ENCODE measurements around the gene EEA1.
"Not testable (repeated sequence)": the region's sequence is repeated elsewhere in the genome, so short reads cannot be mapped to it uniquely, and the experiment has no call there.

The EEA1 gene

GRCh38 chr12:92757597-92758121 is 171.4 kb downstream of the EEA1 start:
- no peak overlapping the region for H3K27ac ChIP-seq (ENCODE audit: low read depth, low read length, poor library complexity, severe bottlenecking)
- no peaks in the 10 kb centered on the region for H3K9me2 ChIP-seq (ENCODE audit: low read depth, low read length)
- H3K27me3 ChIP-seq (ENCODE audit: insufficient read depth, low read length): no peaks in the 10 kb centered on the region
- TF ChIP-seq, protein P1, sequence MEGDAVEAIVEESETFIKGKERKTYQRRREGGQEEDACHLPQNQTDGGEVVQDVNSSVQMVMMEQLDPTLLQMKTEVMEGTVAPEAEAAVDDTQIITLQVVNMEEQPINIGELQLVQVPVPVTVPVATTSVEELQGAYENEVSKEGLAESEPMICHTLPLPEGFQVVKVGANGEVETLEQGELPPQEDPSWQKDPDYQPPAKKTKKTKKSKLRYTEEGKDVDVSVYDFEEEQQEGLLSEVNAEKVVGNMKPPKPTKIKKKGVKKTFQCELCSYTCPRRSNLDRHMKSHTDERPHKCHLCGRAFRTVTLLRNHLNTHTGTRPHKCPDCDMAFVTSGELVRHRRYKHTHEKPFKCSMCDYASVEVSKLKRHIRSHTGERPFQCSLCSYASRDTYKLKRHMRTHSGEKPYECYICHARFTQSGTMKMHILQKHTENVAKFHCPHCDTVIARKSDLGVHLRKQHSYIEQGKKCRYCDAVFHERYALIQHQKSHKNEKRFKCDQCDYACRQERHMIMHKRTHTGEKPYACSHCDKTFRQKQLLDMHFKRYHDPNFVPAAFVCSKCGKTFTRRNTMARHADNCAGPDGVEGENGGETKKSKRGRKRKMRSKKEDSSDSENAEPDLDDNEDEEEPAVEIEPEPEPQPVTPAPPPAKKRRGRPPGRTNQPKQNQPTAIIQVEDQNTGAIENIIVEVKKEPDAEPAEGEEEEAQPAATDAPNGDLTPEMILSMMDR (IDR thresholded peaks at IDR 0.05; ENCODE audit: low read length): no peak
- no peak for TF ChIP-seq EZH2 (IDR thresholded peaks at IDR 0.05; ENCODE audit: borderline replicate concordance, low read length)
- H3K4me1 ChIP-seq (ENCODE audit: insufficient read depth, low read length, severe bottlenecking): no peaks in the 10 kb centered on the region
- H4K20me1 ChIP-seq (ENCODE audit: insufficient read depth, low read length): no peaks in the 10 kb centered on the region
- no peaks in the 10 kb centered on the region for H3F3A ChIP-seq (ENCODE audit: insufficient read depth, low read length)
- H3K4me2 ChIP-seq (ENCODE audit: low read length): no peak overlapping the region
- no peaks in the 10 kb centered on the region for H3K9me3 ChIP-seq (ENCODE audit: low read length)
- H3K79me2 ChIP-seq (ENCODE audit: insufficient read depth, low read length): no peaks in the 10 kb centered on the region
- H2AFZ ChIP-seq (ENCODE audit: low read length): no peak overlapping the region
- no peaks in the 10 kb centered on the region for H3K36me3 ChIP-seq (ENCODE audit: insufficient read depth, low read length)
- no peak overlapping the region for H3K9ac ChIP-seq (ENCODE audit: low read length)
- no peak overlapping the region for H3K4me3 ChIP-seq (ENCODE audit: low read depth, low read length, poor library complexity, severe bottlenecking)

GRCh38 chr12:92756898-92757596 is 172.0 kb downstream of the EEA1 start:
- Histone ChIP-seq H3K27me3 (ENCODE audit: insufficient read depth, low read length) (no peaks in the 10 kb centered on the region), H3K4me1 (ENCODE audit: insufficient read depth, low read length, severe bottlenecking) (no peaks in the 10 kb centered on the region), H3K36me3 (ENCODE audit: insufficient read depth, low read length) (no peaks in the 10 kb centered on the region), H3K4me2 (ENCODE audit: low read length) (no peak overlapping the region), H3F3A (ENCODE audit: insufficient read depth, low read length) (no peaks in the 10 kb centered on the region), H2AFZ (ENCODE audit: low read length) (no peak overlapping the region), H3K79me2 (ENCODE audit: insufficient read depth, low read length) (no peaks in the 10 kb centered on the region), H3K4me3 (ENCODE audit: low read depth, low read length, poor library complexity, severe bottlenecking) (no peak overlapping the region), H3K9me3 (ENCODE audit: low read length) (no peaks in the 10 kb centered on the region), H4K20me1 (ENCODE audit: insufficient read depth, low read length) (no peaks in the 10 kb centered on the region), H3K9ac (ENCODE audit: low read length) (no peak overlapping the region), H3K9me2 (ENCODE audit: low read depth, low read length) (no peaks in the 10 kb centered on the region), H3K27ac (ENCODE audit: low read depth, low read length, poor library complexity, severe bottlenecking) (no peak overlapping the region)
- no peak for TF ChIP-seq EZH2 (IDR thresholded peaks at IDR 0.05; ENCODE audit: borderline replicate concordance, low read length)
- TF ChIP-seq, protein P1 (IDR thresholded peaks at IDR 0.05; ENCODE audit: low read length): no peak

DNA sequence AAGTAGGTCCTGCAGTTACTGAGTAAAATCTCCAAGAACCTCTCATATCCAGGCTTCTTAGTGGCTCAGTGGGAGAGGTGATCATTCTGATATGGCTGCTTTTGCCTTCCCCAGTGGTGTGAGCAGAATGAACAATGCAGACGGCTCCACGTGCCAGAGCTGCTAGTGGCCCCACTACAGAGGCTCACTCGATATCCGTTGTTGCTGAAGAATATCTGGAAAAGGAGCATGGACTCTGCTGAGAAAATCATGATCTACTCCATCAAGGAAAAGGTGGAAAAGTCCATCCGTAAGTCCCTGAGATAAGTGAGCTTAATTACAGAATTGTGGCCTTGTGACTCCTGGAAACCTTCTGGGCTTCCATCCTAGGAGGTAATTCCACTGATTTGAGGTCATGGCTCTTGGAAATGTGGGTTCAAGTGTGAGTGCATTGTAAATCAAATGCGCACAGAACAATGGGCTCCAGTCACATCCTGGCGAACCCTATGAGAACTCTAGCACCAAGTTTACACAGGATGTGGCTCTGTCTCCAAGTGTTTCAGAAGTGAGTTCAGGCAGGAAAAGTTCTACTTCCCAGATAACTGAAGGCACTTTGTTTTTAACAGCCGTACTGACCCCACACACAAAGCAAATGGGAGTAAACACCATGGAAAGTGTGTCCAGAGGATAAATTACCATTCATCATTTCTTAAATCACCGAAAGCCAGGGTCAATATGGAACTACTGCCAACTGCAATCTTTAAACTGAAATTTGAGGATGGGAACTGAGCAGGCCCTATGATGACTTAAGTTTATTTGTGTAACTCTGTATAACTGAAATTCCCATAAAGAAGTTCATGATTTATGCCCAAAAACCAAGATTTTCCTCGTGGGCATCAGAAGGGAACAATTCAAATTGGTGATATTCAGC is 174.9 kb downstream of the EEA1 start:
- Histone ChIP-seq H3K27ac (ENCODE audit: low read depth, low read length, poor library complexity, severe bottlenecking) (no peak overlapping the region), H2AFZ (ENCODE audit: low read length) (no peak overlapping the region), H3K9me3 (ENCODE audit: low read length) (no peaks in the 10 kb centered on the region), H3K4me1 (ENCODE audit: insufficient read depth, low read length, severe bottlenecking) (no peaks in the 10 kb centered on the region), H4K20me1 (ENCODE audit: insufficient read depth, low read length) (no peaks in the 10 kb centered on the region), H3K36me3 (ENCODE audit: insufficient read depth, low read length) (no peaks in the 10 kb centered on the region), H3K4me3 (ENCODE audit: low read depth, low read length, poor library complexity, severe bottlenecking) (no peak overlapping the region), H3F3A (ENCODE audit: insufficient read depth, low read length) (no peaks in the 10 kb centered on the region), H3K27me3 (ENCODE audit: insufficient read depth, low read length) (no peaks in the 10 kb centered on the region), H3K4me2 (ENCODE audit: low read length) (no peak overlapping the region), H3K9me2 (ENCODE audit: low read depth, low read length) (no peaks in the 10 kb centered on the region), H3K79me2 (ENCODE audit: insufficient read depth, low read length) (no peaks in the 10 kb centered on the region), H3K9ac (ENCODE audit: low read length) (no peak overlapping the region)
- TF ChIP-seq, protein P1 (IDR thresholded peaks at IDR 0.05; ENCODE audit: low read length): no peak
- TF ChIP-seq EZH2 (IDR thresholded peaks at IDR 0.05; ENCODE audit: borderline replicate concordance, low read length): no peak

- H3K9me2 ChIP-seq (ENCODE audit: low read depth, low read length); H3K36me3 ChIP-seq (ENCODE audit: insufficient read depth, low read length); H3K79me2 ChIP-seq (ENCODE audit: insufficient read depth, low read length); H3F3A ChIP-seq (ENCODE audit: insufficient read depth, low read length); H3K9me3 ChIP-seq (ENCODE audit: low read length); H3K27ac ChIP-seq (ENCODE audit: low read depth, low read length, poor library complexity, severe bottlenecking); H4K20me1 ChIP-seq (ENCODE audit: insufficient read depth, low read length); H3K4me3 ChIP-seq (ENCODE audit: low read depth, low read length, poor library complexity, severe bottlenecking); H2AFZ ChIP-seq (ENCODE audit: low read length); H3K9ac ChIP-seq (ENCODE audit: low read length); H3K4me2 ChIP-seq (ENCODE audit: low read length); H3K4me1 ChIP-seq (ENCODE audit: insufficient read depth, low read length, severe bottlenecking); H3K27me3 ChIP-seq (ENCODE audit: insufficient read depth, low read length): not testable (repeated sequence)
Measured at GRCh38 chr12:92749691-92750090, 179.4 kb downstream of the EEA1 start.
